Glutamatergic neuron (in vitro differentiated cells): Measurements from ENCODE around the gene MME. TPM values are rescaled to one million over a fixed set of nuclear protein-coding genes. Genes with fewer than 3 reads are reported as not detected.

Experiments
- DNase-seq: peaks from one replicate; pipeline ENCODE4 v3.0.0; 2022
- H3K27ac Mint-ChIP-seq: one replicate; pipeline ENCODE4 v1.8.0; 2020; ENCODE audit warnings: mild to moderate bottlenecking, mixed read lengths, inconsistent platforms; ENCODE audit not compliant: unreplicated experiment
- H3K27me3 Mint-ChIP-seq: one replicate; pipeline ENCODE4 v1.8.0; 2020; ENCODE audit warnings: mild to moderate bottlenecking, moderate library complexity, mixed read lengths, inconsistent platforms; ENCODE audit not compliant: unreplicated experiment
- H3K36me3 Mint-ChIP-seq: one replicate; pipeline ENCODE4 v1.8.0; 2020; ENCODE audit warnings: mild to moderate bottlenecking, mixed read lengths, inconsistent platforms; ENCODE audit not compliant: unreplicated experiment
- H3K4me1 Mint-ChIP-seq: one replicate; pipeline ENCODE4 v1.8.0; 2020; ENCODE audit warnings: mild to moderate bottlenecking, low read depth, mixed read lengths, inconsistent platforms; ENCODE audit not compliant: unreplicated experiment
- H3K4me3 Mint-ChIP-seq: one replicate; pipeline ENCODE4 v1.8.0; 2020; ENCODE audit warnings: mild to moderate bottlenecking, mixed read lengths, inconsistent platforms; ENCODE audit not compliant: unreplicated experiment
- H3K9me3 Mint-ChIP-seq: one replicate; pipeline ENCODE4 v1.8.0; 2020; ENCODE audit warnings: mild to moderate bottlenecking, moderate library complexity, mixed read lengths, inconsistent platforms; ENCODE audit not compliant: unreplicated experiment
- long read RNA-seq: library from polyadenylated mRNA; unstranded; transcript quantifications from one replicate; pipeline ENCODE4 v2.0.0, GENCODE V29; 2020; ENCODE audit not compliant: unreplicated experiment
- total RNA-seq: library from RNA; stranded (reverse); fragmentation: NEBNext Ultra II Directional; extraction: Animal tissue kit (Norgen Biotek cat#: 25700); gene quantifications from one replicate; pipeline ENCODE4 v1.2.1, GENCODE V29; 2021; ENCODE audit not compliant: unreplicated experiment
- TF ChIP-seq, protein P1 (sequence below): fragments of 200-600 bp; sonication (generic); IDR thresholded peaks from one replicate; pipeline ENCODE4 v1.5.0; 2021; ENCODE audit not compliant: partially characterized antibody, unreplicated experiment

MME gene
- 6.6 TPM for total RNA-seq
- long read RNA-seq = 0 reads

DNA sequence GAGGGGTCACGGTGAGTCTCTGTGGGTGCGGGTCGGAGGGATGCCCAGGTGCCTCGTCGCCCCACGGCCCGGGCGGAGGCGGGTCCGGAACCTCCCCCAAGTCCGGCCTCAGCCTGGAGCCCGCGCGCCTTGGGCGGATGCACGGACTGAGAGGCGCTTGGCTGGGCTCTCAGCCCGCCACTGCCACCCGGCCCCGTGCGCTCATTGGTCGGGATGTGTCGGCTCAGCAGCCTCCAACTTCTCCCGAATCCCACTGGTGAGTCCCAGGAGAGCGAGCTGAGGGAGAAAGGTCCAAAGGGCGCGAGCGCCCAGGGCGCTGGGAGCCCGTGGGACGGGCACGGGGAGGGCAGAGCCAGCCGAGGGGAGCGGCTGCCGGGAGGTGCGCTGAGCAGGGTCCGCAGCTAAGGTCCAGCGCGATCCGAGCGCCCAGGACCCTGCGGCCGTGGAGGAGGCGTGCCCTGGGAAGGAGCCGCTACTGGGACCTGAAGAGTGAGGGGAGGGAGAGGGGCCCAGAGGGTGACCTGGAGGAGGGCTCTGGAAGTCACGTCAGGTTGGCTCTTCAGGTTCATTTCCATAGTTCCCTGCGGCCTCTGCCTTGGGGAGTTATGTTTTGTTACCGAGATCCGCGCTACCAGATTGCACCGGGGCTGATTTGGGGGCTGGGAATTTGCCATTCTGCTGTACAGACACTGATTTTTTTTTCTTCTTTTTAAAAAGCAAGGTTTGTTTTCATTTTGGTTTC, at the start of gene MME:
Gene MME, plus strand, starts transcription at position 574 of the 742 bp plus-strand sequence. CDS start 3,849 bp downstream, outside the sequence.
- Mint-ChIP-seq H3K36me3 (no peaks in the 10 kb centered on the region), H3K4me1 (peaks cover 4% of the 10 kb centered on the region), H3K4me3 (peak within 1 kb of the TSS; percentile 88), H3K9me3 (no peaks in the 10 kb centered on the region), H3K27me3 (no peaks in the 10 kb centered on the region), H3K27ac (no peak within 1 kb of the TSS)
- peak; percentile 69 for DNase-seq
- TF ChIP-seq, protein P1, sequence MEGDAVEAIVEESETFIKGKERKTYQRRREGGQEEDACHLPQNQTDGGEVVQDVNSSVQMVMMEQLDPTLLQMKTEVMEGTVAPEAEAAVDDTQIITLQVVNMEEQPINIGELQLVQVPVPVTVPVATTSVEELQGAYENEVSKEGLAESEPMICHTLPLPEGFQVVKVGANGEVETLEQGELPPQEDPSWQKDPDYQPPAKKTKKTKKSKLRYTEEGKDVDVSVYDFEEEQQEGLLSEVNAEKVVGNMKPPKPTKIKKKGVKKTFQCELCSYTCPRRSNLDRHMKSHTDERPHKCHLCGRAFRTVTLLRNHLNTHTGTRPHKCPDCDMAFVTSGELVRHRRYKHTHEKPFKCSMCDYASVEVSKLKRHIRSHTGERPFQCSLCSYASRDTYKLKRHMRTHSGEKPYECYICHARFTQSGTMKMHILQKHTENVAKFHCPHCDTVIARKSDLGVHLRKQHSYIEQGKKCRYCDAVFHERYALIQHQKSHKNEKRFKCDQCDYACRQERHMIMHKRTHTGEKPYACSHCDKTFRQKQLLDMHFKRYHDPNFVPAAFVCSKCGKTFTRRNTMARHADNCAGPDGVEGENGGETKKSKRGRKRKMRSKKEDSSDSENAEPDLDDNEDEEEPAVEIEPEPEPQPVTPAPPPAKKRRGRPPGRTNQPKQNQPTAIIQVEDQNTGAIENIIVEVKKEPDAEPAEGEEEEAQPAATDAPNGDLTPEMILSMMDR = no peak

DNA sequence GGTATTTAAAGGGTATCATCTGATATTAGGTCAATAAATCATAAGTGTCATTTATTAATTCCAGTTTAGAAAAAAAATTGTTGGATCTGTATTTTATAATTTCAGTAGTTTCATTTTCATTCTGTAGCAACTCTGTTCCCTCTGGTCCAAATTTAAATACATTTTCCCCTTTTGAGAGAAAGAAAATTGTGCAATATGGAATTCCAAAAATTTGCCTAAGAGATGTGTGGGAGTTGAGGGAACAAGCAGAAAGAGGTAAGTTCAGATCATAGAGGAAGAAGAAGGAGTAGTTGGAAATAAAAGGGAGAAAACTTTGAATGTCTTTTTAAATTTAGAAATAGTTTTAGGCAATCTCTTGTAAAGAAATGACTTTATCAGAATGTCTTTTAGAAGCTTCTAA, 48.9 kb upstream of the MME start:
- Mint-ChIP-seq H3K36me3 (no peaks in the 10 kb centered on the region), H3K27me3 (peaks cover 2% of the 10 kb centered on the region), H3K27ac (no peak overlapping the region), H3K4me3 (no peak overlapping the region), H3K4me1 (peaks cover 7% of the 10 kb centered on the region), H3K9me3 (peaks cover 3% of the 10 kb centered on the region)
- DNase-seq = no peak
- TF ChIP-seq, protein P1 = no peak

DNA sequence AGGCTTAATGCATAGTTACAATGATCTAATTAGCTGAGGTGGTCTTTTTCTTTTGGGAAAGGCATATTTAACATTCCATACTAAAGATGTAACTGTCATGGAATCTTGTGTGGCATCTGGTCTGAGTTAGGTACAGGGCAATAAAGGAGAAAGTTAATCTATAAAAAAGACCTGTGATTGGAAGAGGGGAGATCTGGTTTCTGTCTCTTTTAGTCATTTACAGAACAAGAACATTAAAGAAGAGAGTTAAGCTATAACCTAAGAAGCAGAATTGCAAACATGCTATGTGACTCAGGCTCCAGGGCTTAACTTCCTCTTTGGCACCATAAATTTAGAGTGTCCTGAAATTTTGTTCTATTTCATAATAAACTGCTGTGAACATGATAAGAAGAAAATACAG, 47.2 kb upstream of the MME start:
- Mint-ChIP-seq H3K9me3 (peaks cover 5% of the 10 kb centered on the region), H3K27ac (no peak overlapping the region), H3K4me1 (peaks cover 5% of the 10 kb centered on the region), H3K4me3 (no peak overlapping the region), H3K36me3 (no peaks in the 10 kb centered on the region), H3K27me3 (peaks cover 2% of the 10 kb centered on the region)
- TF ChIP-seq, protein P1 = no peak
- no peak for DNase-seq

DNA sequence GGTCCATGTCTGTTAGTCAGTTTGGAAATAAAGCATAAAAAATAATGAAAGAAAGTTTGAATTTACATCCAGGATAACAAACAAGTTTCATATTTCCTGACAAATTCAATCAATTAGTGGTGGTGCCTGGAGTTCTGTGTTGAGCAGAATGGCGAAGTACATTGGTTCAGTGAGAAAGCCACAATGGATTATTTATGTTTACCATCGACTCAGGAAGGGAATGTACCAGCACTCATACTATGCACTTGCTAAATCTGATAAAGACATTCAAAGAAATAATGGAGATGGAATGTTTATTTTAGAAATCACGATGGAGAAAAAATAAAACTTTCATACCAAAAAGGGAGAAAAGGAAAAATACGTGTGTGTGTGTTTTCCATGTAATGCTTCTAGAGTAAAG, 45.3 kb upstream of the MME start:
- Mint-ChIP-seq H3K4me1 (peaks cover 5% of the 10 kb centered on the region), H3K9me3 (peaks cover 5% of the 10 kb centered on the region), H3K4me3 (no peak overlapping the region), H3K36me3 (no peaks in the 10 kb centered on the region), H3K27ac (no peak overlapping the region), H3K27me3 (peaks cover 2% of the 10 kb centered on the region)
- DNase-seq = no peak
- TF ChIP-seq, protein P1 = no peak

DNA sequence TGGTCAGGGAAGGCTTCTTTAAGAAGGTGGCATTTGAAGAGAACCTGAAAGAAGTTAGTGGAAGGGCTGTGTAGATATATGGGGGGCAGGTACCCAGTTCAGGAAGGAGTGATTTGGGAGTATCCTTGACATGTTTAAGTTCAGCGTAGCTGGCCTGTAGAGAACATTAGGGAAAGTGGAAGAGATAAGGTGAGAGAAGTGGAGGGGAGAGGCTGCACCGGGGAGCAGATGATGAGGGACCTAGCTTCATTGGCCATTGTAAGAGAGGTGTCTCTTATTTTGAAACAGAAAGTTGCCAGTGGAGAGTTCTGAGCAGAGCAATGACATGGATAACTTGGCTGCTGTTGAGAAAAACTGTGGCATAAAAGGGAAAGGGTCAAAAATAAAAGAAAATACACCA, 44.6 kb upstream of the MME start:
- Mint-ChIP-seq H3K4me1 (peaks cover 5% of the 10 kb centered on the region), H3K27ac (no peak overlapping the region), H3K9me3 (peaks cover 4% of the 10 kb centered on the region), H3K27me3 (peaks cover 2% of the 10 kb centered on the region), H3K4me3 (no peak overlapping the region), H3K36me3 (no peaks in the 10 kb centered on the region)
- TF ChIP-seq, protein P1 = no peak
- no peak for DNase-seq
